GM21515 (cell line): ENCODE measurements around the gene PROK1.

Experiments used
- ATAC-seq: cut with Tn5 transposase; IDR thresholded peaks from one replicate; pipeline ENCODE4 v1.9.1; 2021; ENCODE audit not compliant: unreplicated experiment

Gene PROK1

GRCh38 chr1:110487726-110488125 lies 36.8 kb downstream of the PROK1 start:
- ATAC-seq, result no peak

- ATAC-seq, result no peak
Observed at GRCh38 chr1:110488161-110488560, 37.2 kb downstream of the PROK1 start.

DNA sequence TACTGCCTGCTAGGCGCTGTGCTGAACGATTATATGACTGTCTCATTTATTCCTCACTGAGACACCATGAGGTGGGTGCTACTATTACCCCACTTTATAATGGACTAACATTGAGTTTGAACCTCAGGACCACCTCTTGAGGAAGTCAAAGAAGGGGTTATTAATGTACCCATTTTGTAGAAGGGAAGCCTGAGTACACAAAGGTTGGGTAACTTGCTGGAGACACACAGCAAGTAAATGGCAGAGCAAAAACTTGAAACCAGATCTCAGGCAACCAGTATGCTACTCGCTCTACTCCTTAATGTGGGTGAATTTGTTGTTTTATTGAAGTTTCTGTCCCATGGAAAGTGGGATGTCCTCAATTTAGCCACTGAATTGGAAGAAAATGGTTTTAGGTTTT lies 37.9 kb downstream of the PROK1 start:
- ATAC-seq, result no peak

DNA sequence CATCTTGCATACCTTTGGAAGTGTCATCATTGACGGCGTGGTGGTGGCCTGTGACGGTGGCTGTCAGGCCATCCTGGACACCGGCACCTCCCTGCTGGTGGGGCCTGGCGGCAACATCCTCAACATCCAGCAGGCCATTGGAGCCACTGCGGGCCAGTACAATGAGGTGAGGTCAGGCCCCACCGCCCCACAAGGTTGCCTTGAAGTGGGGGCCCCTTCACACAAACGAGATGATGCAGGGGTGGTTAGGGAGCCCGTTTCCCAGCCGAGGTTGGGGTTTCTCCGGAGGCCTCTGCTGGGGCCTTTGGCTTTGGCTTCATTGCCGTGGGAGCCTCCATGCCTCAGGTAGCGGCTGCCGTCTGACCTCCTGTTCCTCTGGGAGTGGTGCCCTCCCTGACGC lies 38.5 kb downstream of the PROK1 start:
- ATAC-seq, result no peak

DNA sequence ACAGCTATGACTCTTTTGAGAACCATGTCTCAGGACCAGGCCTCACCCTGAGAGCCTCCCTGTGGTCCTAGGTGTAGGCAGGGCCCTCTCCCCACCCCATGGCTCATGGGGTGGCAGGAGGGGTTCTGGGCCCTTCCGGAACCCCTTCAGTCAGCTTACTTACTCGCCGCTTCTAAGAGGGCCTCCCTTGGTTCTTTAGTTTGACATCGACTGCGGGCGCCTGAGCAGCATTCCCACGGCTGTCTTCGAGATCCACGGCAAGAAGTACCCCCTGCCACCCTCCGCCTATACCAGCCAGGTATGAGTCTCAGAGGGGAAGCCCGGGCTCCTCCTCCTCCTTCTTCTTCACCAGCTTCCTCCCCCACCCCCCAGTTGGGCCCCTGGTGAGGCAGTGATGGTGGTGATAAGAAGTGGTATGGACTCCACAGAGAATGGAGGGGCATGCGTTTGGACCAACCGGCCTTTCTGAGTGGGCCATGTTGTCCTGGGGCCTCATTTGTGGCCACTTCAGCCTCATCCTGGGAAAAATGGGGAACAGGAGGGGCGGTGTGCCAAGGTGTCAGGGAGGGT lies 39.1 kb downstream of the PROK1 start:
- no peak for ATAC-seq

DNA sequence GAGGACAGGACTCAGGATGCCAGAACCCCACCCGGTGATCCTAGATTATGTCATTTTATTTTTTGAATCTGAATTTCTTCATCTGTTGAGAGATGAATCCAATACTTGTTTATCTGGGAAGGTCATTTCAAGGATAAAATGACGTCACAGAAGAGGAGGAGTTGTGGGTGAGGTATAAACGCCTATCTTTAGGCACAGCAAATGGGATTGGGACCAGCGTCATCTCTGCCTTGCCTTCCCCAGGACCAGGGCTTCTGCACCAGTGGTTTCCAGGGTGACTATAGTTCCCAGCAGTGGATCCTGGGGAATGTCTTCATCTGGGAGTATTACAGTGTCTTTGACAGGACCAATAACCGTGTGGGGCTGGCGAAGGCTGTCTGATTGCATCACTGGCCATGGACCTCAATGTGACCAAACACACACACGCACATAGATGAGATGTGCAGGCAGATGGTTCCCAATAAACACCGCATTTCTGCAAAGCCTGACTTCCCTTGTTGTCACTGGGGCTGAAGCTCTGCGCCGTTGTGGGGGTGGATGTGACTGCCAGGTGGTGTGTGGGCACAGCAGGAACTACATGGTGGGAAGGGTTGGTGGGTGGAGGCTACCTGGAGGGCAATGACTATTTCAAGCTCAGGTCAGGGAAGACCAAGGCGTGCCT lies 40.0 kb downstream of the PROK1 start:
- ATAC-seq, result no peak

- no peak for ATAC-seq
Observed at GRCh38 chr1:110492573-110492972, 41.6 kb downstream of the PROK1 start.

- no peak for ATAC-seq
Observed at GRCh38 chr1:110493059-110493699, 42.2 kb downstream of the PROK1 start.

- ATAC-seq, result no peak
Observed at GRCh38 chr1:110494036-110494435, 43.1 kb downstream of the PROK1 start.

GRCh38 chr1:110494522-110495406 lies 43.8 kb downstream of the PROK1 start:
- ATAC-seq, result no peak

- ATAC-seq, result no peak
Observed at GRCh38 chr1:110495926-110496600, 45.1 kb downstream of the PROK1 start.

DNA sequence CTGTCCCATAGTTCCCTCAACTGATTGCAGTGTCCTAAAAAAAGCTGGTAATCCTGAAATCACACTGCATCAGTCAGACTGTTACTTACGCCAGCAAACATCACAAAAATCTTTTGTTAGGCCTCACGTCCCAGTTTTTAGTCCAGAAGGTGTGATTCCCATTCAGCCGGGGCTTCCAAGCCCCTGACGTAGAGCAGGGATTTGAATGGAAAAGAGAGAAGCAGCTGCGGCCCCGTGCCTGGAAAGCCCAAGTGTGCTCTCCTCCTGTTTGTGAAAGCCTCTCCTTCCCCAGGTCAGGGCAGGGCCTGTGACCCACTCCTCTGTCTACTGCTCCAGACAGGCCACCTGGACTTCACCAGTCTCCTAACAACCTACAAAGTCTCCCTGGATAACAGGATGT lies 47.3 kb downstream of the PROK1 start:
- no peak for ATAC-seq

GRCh38 chr1:110501488-110502132 lies 50.7 kb downstream of the PROK1 start:
- no peak for ATAC-seq

DNA sequence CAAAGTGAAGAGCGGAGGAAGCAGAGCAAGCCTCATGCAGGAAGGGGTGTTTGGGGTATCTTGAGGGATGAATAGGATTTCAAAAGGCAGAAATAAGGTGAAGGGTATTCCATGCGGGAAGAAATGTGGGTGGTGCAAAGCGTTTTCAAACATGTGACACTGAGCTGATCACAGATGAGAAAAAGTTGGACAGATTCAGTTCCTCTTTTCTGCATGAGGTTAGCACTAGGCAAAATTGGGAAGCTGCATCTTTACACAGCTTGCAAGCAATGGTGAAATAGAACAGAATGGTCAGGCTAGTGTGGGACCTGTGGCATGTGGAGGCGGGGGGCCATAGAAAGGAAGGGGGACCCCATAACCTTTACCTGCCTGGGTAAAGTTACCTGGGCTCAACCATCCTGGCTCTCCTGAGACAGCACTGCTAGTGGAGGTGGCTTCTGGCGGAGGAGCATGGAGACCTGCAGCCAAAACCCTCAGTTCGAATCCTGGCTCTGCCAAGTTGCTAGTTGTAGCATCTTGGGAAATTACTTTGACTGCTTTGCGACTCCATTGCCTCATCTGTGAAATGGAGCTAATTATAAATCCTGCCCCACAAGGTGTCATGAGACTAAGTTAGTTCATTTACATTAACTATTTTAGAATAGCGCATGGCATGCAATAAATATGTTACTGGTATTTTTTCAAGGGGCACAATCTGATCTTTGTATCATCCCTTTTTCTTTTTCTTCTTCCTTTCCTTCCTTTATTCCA lies 51.6 kb downstream of the PROK1 start:
- no peak for ATAC-seq

DNA sequence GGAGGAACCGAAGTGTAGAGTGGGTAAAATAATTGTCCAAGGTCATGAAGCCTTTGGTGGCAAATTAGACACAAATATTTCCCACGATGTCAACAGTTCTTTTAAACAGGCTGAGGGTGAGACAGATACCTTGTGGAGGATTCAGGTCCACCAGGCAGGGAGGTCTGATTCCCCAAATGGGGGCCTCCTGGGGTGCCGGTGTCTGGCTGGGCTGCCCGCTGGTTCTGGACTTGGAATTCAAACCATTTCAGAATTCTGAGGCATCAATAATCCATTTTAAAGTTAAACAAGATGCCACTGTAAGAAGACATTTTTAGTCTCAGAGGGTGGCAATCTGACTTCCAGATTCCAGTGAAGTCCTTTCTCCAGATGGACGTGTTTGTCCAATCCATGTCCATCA lies 52.5 kb downstream of the PROK1 start:
- ATAC-seq, result no peak

DNA sequence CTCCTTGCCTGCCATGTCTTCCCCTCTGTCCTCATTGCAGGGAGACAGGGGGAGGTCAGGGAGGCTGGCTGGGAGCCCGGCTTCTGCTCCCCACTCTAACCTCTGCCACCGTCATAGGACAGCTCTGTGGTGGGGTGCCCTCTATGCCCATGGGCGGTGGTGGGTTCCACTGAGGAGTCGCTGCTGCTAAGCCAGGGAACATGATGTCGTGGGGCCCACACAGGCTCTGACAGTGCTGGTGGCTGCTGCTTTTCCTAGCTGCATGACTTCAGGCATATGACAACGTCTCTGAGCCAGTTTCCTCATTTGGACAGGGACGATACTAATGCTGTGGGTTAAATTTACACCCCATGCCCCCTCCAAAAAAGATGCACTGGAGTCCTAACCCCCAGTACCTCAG lies 53.3 kb downstream of the PROK1 start:
- no peak for ATAC-seq

DNA sequence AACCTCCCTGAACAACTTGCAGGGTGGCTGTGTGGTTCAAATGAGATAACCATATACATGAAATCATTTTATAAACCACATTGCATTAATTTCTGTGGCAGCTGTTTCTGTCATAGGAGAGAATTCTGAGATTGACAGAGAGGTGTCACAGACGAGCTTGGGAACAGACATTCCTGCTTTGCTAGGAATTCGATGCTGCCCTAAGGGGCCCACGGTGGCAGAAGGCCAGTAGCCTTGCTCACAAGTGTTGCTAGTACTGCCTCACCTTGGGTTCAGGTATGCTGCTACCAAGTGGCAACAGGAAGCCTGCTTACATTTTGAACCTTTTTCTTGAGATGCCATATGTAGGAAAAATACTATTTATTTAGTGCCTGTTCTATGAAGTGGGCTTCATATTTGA lies 54.6 kb downstream of the PROK1 start:
- ATAC-seq, result no peak

GRCh38 chr1:110506541-110506940 lies 55.6 kb downstream of the PROK1 start:
- ATAC-seq, result no peak
